ENCODE results near the gene XIRP1.
"Not testable (repeated sequence)": the region's sequence is repeated elsewhere in the genome, so short reads cannot be mapped to it uniquely, and the experiment has no call there.

XIRP1 gene

GRCh38 chr3:39177708-39178332 is 14.6 kb downstream of the XIRP1 start:
- peak overlapping the region; percentile 79 for H3K27ac ChIP-seq
- TF ChIP-seq CTCF (conservative IDR thresholded peaks at IDR 0.05) (no peak), ZFX (IDR thresholded peaks at IDR 0.05) (no peak)

- peak overlapping the region; percentile 79; the same call in 1 of the 2 replicates for H3K27ac ChIP-seq
- TF ChIP-seq ZFX (IDR thresholded peaks at IDR 0.05) = no peak
These were observed 16.2 kb downstream of the XIRP1 start for GRCh38 chr3:39176025-39176714.

DNA sequence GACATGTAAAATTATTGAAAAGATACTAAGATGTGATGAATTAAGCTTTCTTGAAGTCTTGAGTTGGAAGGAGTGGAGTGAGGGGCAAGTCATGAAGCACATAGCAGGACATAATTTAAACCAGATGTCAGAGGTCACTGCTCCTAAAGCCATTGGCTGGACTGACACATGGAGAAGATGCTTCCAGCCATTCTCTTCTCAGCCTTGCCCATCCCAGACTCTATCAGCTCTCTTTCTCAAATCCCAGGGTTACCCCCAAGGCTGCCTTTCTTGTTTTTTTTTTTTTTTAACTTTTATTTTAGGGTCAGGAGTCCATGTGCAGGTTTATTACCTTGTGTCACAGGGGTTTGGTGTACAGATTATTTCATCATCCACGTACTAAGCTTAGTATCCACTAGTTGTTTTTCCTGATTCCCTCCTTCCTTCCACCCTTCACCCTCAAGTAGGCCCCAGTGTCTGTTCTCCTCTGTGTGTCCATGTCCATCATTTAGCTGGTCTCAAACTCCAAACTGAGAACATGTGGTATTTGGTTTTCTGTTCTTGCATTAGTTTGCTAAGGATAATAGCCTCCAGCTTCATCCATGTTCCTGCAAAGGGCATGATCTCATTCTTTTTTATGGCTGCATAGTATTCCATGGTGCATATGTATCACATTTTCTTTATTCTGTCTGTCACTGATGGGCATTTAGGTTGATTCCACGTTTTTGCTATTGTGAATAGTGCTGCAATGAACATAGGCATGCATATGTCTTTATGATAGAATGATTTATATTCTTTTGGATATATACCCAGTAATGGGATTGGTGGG is 18.9 kb downstream of the XIRP1 start:
- no peak for TF ChIP-seq ZFX (IDR thresholded peaks at IDR 0.05)
- no peak for TF ChIP-seq CTCF (conservative IDR thresholded peaks at IDR 0.05)

GRCh38 chr3:39171860-39172259 is 20.5 kb downstream of the XIRP1 start:
- H3K27ac ChIP-seq = no peak overlapping the region
- TF ChIP-seq ZFX (IDR thresholded peaks at IDR 0.05) (no peak), CTCF (conservative IDR thresholded peaks at IDR 0.05) (no peak)

More for the DNA sequence above, 18.9 kb downstream of the XIRP1 start:
- H3K27ac ChIP-seq = no peak overlapping the region

- not testable (repeated sequence) for H3K27ac ChIP-seq
These were observed 21.5 kb downstream of the XIRP1 start for GRCh38 chr3:39170877-39171276.

DNA sequence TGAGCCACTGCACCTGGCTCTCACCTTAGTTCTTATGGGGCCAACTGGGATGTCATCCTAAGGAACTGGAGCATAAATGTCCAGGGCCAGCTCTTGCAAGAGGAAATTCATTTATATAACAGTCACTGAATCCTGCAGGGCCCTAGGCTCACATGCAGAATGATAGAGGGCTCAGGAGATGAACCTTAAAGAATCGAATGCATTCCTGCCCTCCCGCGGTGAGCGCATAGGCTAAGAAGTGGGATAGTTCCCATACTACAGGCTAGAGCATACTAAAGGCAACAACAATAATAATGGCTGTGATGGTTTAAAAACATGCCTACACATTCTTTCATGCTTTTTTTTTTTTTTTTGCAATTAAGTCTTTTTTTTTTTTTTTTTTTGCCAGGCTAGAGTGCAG is 21.9 kb downstream of the XIRP1 start:
- TF ChIP-seq ZFX (IDR thresholded peaks at IDR 0.05) (no peak), CTCF (conservative IDR thresholded peaks at IDR 0.05) (no peak)
- no peak overlapping the region for H3K27ac ChIP-seq

GRCh38 chr3:39169712-39170111 is 22.7 kb downstream of the XIRP1 start:
- no peak for TF ChIP-seq CTCF (conservative IDR thresholded peaks at IDR 0.05)
- no peak for TF ChIP-seq ZFX (IDR thresholded peaks at IDR 0.05)
- H3K27ac ChIP-seq = no peak overlapping the region

- TF ChIP-seq CTCF (conservative IDR thresholded peaks at IDR 0.05) (no peak), ZFX (IDR thresholded peaks at IDR 0.05) (no peak)
- no peak overlapping the region for H3K27ac ChIP-seq
These were observed 24.1 kb downstream of the XIRP1 start for GRCh38 chr3:39168156-39168780.
